HepG2 (cell line): ENCODE data around the gene CREB1.

ENCODE experiments used
- CHCHD3 ChIP-seq: sonication (generic); formaldehyde crosslinking; IDR thresholded peaks from 2 replicates; pipeline ENCODE4 v1.8.0; 2022; ENCODE audit warnings: mild to moderate bottlenecking, missing genetic modification reagents, moderate library complexity
- ELF1 ChIP-seq: sonication (generic); formaldehyde crosslinking; IDR thresholded peaks from 2 replicates; pipeline ENCODE4 v1.4.0; 2020; ENCODE audit warnings: missing genetic modification reagents
- FOSL1 ChIP-seq: sonication (generic); formaldehyde crosslinking; IDR thresholded peaks from 2 replicates; pipeline ENCODE4 v1.9.0; 2021; ENCODE audit warnings: missing genetic modification reagents, borderline replicate concordance
- HNF4A ChIP-seq: sonication (generic); formaldehyde crosslinking; IDR thresholded peaks from 2 replicates; pipeline ENCODE4 v1.4.0; 2020; ENCODE audit warnings: missing genetic modification reagents
- HOXA7 ChIP-seq: sonication (generic); formaldehyde crosslinking; IDR thresholded peaks from 2 replicates; pipeline ENCODE4 v1.8.1; 2022; ENCODE audit warnings: mild to moderate bottlenecking, missing genetic modification reagents, moderate library complexity
- PBX3 ChIP-seq: sonication (generic); formaldehyde crosslinking; IDR thresholded peaks from 2 replicates; pipeline ENCODE4 v1.8.1; 2023; ENCODE audit warnings: missing genetic modification reagents, inconsistent platforms, borderline replicate concordance
- PREB ChIP-seq: sonication (generic); formaldehyde crosslinking; IDR thresholded peaks from 2 replicates; pipeline ENCODE4 v1.4.0; 2020; ENCODE audit warnings: missing genetic modification reagents
- REST ChIP-seq, 2 experiments: IDR thresholded peaks; 2 replicates each; pipeline ENCODE4 v1.6.1; 2011 to 2012; ENCODE audit warnings: low read length in 2 of 2, borderline replicate concordance in 1 of 2, low read depth in 1 of 2, mild to moderate bottlenecking in 1 of 2, moderate library complexity in 1 of 2
- SP1 ChIP-seq, 2 experiments: fragments of 450-650 bp in 1 of 2; sonication (generic) in 1 of 2; formaldehyde crosslinking in 1 of 2; IDR thresholded peaks; 2 replicates each; pipeline versions ENCODE4 v1.4.0 to v1.6.1; 2016 to 2020; ENCODE audit warnings: missing genetic modification reagents in 1 of 2
- TCF12 ChIP-seq, 2 experiments: fragments of 450-650 bp in 1 of 2; sonication (generic) in 1 of 2; formaldehyde crosslinking in 1 of 2; IDR thresholded peaks; 2 replicates each; pipeline versions ENCODE4 v1.6.1 to v1.8.0; 2017 to 2022; ENCODE audit warnings: antibody characterized with exemption in 1 of 2, mild to moderate bottlenecking in 1 of 2, missing genetic modification reagents in 1 of 2, moderate library complexity in 1 of 2
- ZBTB8A ChIP-seq: sonication (generic); formaldehyde crosslinking; IDR thresholded peaks from 2 replicates; pipeline ENCODE4 v1.4.0; 2020; ENCODE audit warnings: mild to moderate bottlenecking, low read depth, missing genetic modification reagents, borderline replicate concordance
- ZNF572 ChIP-seq: sonication (generic); formaldehyde crosslinking; IDR thresholded peaks from 2 replicates; pipeline ENCODE4 v1.5.1; 2020; ENCODE audit warnings: mild to moderate bottlenecking, missing genetic modification reagents

GRCh38 chr2:207617011-207617671, 87.4 kb downstream of the CREB1 start:
- TF ChIP-seq HNF4A (CRISPR knock-in tag) (no peak), FOSL1 (CRISPR knock-in tag) (no peak), CHCHD3 (CRISPR knock-in tag) (no peak), ZBTB8A (CRISPR knock-in tag) (no peak), PBX3 (CRISPR knock-in tag) (no peak), PREB (no peak), SP1 (IDR thresholded peaks at IDR 0.05) (no peak), SP1 (CRISPR knock-in tag; IDR thresholded peaks at IDR 0.05) (no peak), HOXA7 (no peak), ZNF572 (CRISPR knock-in tag) (no peak), ELF1 (CRISPR knock-in tag) (no peak), TCF12 (IDR thresholded peaks at IDR 0.05) (no peak), TCF12 (CRISPR knock-in tag; IDR thresholded peaks at IDR 0.05) (no peak), REST (IDR thresholded peaks at IDR 0.05; ENCODE audit: borderline replicate concordance in 1 of 2, low read depth in 1 of 2, low read length in 2 of 2) (no peak)
